Keratinocyte (primary cell): ENCODE measurements around the gene VEZT.
A peak's percentile ranks its signal among the peaks of the same experiment; 100 is the strongest.

ENCODE experiments used
- CTCF ChIP-seq, 3 experiments: IDR thresholded peaks in 1 of 3; conservative IDR thresholded peaks in 1 of 3; optimal IDR thresholded peaks in 1 of 3; 2 replicates in 2 of 3; 3 replicates in 1 of 3; pipeline versions ENCODE3 to v1.5.1; 2011; ENCODE audit warnings: low read length in 3 of 3, mild to moderate bottlenecking in 3 of 3, moderate library complexity in 2 of 3, control low read depth in 1 of 3, inconsistent platforms in 1 of 3; ENCODE audit not compliant: insufficient read depth in 2 of 3; ENCODE audit errors: extremely low read depth in 1 of 3
- EZH2 ChIP-seq: IDR thresholded peaks from one replicate; pipeline ENCODE4 v1.6.1; 2012; ENCODE audit warnings: inconsistent platforms, mild to moderate bottlenecking, low read length, moderate library complexity

GRCh38 chr12:95336387-95337067 lies 118.9 kb downstream of the VEZT start:
- TF ChIP-seq CTCF (optimal IDR thresholded peaks at IDR 0.05 in 1 of 3, IDR thresholded peaks at IDR 0.05 in 1 of 3, conservative IDR thresholded peaks at IDR 0.05 in 1 of 3; ENCODE audit: extremely low read depth in 1 of 3, insufficient read depth in 2 of 3, low read length in 3 of 3) (peak; percentile 79 to 85 (median 84)), EZH2 (no peak)
